NOMO-1 (cell line): ENCODE results near the gene CLDN5.

Source experiments
- DNase-seq, 2 experiments: peaks; one replicate each; lab custom pipeline; 2025; ENCODE audit not compliant: unreplicated experiment in 2 of 2; lab: John Stamatoyannopoulos, UW

Gene CLDN5

DNA sequence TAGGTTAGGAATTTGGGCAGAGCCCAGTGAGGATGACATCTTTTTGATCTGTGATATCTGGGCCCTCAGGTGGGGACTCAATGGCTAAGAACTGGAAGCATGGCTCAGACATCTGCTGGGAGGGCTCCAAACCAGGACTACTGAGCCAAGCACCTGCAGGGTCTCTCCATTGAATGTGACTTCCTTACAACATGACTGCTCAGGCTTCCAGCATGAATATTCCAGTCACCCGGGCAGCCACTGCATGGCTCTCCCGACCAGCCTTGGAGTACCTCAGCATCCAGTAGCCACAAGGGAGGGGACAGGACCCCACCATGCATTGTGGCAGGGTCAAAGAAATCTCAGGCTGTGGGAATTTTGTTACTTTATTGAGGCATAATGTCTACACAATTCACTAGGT lies 35.9 kb downstream of the CLDN5 start:
- no peak for DNase-seq

DNA sequence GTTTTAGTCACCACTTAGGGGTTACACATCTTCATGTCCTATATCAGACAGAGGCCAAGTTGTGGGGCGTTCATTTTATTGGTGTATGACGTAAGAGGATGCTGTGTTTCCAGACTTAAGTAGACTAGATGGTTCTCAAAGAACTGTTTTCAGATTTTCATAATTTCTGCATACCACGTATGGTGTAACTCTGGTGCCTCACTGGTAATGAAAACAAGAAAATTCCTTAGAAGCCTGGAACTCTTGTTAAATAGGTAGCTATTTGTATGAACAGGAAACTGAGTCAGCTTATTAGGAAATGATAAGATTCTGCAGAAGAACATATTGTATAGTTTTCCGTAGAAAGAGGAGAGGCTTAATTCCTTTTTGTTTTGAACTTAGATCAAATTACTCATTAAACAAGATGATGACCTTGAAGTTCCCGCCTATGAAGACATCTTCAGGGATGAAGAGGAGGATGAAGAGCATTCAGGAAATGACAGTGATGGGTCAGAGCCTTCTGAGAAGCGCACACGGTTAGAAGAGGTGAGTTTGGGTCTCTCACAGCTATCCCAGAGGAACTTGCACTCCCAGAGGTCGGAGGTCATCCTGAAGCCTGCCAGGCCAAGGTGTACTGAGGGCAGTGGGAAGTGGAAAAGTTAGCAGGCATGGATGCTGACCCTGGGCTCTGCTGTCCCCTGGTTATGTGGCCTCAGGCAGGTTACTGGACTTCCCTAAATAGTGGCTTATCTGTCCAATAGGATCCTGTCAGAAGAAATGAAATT lies 40.5 kb downstream of the CLDN5 start:
- no peak for DNase-seq

DNA sequence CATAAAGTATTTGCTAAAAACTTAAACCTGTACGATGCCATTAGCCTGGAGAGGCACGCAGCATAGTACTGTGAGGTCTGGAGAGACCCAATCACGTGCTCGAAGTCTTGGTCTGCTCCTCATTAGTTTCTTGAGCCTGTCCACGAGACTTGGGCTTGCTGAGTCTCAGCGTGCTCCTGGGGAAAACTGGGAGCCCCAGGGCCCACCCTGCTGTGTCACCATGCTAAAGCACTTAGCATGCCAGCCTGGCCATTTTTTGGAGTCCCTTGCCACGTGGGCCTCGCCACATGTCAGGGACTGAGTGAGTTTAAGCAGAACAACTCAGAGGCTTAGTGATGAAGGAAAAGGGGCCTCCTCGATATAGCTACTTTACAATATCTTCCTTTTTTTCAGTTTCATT lies 41.9 kb downstream of the CLDN5 start:
- no peak for DNase-seq

DNA sequence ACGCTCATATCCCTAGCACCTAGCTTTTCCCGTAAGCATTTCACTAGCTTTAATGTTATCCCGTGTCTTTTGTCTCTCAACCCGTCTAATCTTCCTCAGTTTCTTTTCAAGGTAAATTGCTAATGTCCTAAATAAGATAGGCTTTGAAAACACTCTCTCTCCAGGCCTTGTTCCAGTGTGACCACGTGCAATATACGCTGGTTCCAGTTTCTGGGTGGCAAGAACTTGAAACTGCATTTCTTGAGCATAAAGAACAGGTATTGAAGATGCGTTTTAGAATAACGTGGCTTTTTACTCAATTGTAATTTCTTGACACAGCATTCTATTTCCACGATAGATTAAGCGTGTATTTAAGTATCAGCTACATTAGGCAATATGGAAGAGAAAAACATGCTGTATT lies 43.4 kb downstream of the CLDN5 start:
- peak in 1 of 2 experiments; percentile 24 for DNase-seq

DNA sequence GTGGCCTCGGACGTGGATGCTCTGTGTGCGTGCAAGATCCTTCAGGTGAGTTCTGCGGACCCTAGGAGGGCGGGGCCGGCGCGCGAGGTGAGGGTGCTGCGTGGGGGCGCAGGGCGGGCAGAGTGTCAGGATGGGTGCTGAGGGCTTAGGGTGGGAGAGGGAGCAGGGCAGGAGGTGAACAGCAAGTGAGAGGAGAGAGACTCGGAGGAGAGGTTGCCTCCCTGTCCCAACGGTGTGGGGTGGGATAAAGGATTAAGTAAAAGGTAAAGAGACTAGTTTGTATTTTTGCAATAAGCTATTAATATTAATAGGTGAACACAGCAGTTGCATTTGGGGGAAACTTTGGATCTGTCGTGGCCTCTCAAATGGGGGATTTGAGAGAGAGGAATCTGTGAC lies 44.0 kb downstream of the CLDN5 start:
- DNase-seq: no peak

DNA sequence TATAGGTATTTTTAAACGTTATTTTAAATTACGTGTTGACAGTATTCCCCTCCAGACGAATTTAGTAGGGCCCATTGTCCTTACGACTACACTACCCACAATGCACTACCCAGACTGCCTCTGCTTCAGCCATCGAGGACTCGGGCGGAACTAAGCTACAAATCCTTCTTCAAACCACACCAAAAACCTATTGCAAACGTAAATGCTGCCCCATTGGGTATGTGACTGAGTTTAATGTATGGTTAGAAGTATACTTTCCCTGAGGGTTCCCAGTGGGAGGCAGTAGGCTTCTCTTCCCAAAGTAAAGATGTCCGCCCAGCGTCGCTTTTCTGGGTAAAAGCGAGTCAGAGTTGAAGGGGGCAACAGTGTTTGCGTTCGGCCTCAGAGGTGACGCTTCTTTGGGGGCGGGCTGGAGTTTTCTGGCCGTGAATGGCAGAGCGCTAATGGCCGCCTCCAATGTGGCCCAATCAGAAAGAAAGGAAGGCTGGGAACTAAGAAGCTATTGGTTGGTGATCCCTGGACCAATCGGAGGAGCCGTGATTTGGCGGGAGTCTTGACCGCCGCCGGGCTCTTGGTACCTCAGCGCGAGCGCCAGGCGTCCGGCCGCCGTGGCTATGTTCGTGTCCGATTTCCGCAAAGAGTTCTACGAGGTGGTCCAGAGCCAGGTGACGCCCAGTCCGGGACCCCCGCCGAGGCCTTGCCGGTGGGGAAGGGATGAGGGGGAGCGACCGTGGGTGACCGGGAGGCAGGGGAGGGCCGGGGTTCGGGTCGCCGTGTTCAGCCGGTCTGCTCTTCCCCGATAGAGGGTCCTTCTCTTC lies 44.6 kb downstream of the CLDN5 start, which contains the start of gene CDC45:
Gene CDC45, plus strand, starts transcription at position 566 of the 818 bp plus-strand sequence. Its CDS starts 49 bp downstream, at position 615.
- peak; percentile 99 to 100 for DNase-seq

DNA sequence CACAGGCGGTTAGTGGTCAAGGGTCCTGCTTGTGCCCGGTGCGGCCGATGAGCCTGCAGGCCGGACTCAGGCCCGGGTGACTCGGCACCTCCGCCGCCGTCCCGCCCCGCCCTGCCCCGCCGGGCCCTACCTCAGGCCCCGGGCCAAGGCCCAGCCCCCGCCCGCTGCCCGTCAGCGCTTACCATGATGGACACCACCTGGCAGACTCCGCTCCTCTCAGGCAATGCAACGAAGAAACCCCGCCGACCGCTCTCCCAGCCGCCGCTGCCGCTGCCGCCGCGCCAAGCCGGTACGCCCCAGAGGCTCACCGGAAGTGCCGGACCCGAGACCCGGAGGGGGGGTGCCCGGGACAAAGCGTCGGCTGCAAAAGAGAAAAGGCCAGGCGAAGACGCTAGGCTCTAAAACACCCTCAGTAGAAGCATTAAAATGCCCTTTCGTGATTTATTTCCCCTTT lies 45.3 kb downstream of the CLDN5 start, which contains the start of gene UFD1:
Gene UFD1, minus strand, starts transcription at position 293 of the 454 bp plus-strand sequence. Its CDS starts 108 bp downstream, at position 185.
- peak in 1 of 2 experiments; percentile 66 for DNase-seq

DNA sequence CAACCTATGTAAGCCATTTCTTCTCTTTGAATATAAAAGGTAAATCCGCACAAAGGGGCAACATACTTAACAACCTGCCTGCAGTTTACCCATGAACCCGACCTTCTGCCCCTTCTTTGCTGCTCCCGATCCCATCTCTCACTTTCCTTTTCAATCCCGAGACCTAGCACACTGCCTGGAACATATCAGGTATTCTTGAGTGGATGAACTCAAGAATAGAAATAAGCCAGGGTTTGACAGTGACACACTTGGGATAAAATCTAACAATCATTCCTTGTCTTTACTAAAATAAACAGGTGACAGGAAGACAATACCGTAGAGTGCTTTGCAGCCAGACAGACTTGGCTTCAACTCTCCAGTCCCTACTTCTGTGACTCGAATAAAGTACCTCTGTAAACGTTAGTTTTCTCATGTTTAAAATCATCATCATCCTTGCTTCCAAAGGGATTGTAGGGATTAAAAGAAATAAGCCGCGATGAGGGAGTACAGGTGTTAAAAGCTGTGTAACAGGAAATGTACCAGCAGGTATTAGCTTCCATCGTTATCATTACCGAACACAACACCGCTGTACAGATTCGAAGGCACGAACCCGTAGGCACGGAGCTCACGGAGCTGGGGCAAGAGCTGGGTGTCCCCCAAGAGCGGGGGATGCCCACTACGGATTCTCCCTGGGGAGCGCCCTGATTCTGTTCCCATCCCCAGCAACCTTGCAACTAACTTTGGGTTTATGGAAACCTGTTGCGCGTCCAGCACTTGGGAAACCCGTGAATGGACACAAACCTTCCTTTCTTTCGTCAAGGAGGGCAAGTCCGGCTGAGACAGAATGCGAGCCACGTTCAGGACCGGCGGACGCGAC lies 45.9 kb downstream of the CLDN5 start:
- no peak for DNase-seq

DNA sequence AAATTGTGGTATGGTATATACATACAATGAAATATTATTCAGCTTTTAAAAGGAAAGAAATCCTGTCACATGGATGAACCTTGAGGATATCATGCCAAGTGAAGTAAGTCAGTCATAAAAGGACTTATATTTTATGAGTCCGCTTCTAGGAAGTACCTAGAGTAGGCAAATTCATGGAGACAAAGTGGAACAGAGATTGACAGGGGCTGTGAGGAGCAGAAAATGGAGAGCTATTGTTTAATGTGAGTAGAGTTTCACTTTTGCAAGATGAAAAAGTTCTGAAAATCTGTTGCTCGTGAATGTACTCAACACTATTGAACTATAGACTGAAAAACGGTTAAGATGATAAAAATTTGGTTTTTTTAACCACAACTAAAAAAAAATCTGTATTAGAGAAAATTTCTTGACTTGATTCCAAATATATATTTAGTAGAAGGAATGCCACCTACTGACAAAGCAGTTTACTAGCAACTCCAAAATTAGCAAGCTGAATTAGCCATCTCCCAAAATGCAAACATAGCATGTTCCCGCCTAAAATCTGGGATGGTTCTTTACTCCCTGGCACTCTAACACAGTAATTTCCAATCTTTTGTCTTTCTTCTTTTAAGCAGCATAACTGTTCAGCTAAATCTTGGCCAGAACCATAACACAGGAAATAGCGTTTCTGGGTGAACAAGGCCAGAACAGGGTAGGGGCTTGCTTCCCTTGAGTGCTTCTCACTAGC lies 46.7 kb downstream of the CLDN5 start:
- DNase-seq: peak in 1 of 2 experiments; percentile 1

DNA sequence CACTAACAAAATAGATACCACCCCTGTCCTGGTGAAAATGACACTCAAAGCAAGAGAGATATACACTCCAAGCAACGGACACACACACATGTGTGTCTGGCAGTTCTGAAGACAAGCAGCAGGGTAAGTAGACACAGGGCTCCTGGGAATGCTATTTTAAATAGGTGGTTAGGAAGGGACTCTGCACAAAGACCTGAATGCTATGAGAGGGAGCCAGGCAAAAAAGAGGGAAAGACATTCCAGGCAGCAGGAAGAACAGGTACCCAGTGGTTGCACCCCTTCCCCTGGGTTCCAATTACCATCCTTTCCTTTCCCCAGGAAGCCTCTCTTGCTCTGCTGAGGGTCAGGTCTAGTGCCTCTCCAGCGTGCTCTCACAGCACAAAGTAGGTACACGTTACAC lies 48.2 kb downstream of the CLDN5 start:
- no peak for DNase-seq

DNA sequence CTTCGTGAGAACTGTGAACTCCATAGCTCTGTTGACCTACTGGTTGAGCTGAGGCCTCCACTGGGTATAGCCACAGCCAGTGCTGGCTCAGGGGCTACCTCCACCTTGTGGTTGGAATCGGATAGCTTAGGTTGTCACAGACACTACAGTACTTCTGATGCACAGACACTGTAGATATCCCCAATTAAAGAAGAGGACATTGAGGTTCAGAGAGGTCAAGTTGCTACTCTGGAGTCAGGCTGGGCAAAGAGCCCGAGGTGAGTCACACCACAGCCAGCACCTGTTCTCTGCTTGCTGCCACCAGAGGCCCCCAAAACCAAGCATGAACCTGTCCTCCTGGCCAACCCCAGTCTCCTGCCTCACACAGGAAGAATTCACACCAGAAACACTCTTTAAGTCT lies 50.6 kb downstream of the CLDN5 start:
- no peak for DNase-seq
